ENCODE results near the gene STRN.

DNA sequence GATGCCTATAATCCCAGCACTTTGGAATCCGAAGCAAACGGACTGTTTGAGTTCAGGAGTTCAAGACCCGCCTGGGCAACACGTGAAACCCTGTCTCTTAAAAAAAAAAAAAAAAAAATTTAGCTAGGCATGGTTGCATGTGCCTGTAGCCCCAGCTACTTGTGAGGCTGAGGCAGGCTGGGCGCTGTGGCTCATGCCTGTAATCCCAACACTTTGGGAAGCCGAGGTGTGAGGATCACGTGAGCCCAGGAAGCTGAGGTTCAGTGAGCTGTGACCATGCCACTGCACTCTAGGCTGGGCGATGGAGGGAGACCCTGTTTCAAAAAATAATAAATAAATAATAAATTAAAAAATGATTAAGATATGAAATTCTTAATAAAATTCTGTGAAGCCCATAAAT is 9.0 kb upstream of the STRN start:
- TF ChIP-seq MYC (IDR thresholded peaks at IDR 0.05; ENCODE audit: low read depth, low read length) (no peak), MYC (CRISPR knock-in tag; IDR thresholded peaks at IDR 0.05; ENCODE audit: borderline replicate concordance, low read depth) (no peak), ZNF3 (CRISPR knock-in tag; IDR thresholded peaks at IDR 0.05) (no peak), KAT7 (CRISPR knock-in tag; IDR thresholded peaks at IDR 0.05; ENCODE audit: borderline replicate concordance) (no peak), ZSCAN29 (IDR thresholded peaks at IDR 0.05) (no peak)
- TF ChIP-seq, protein P1, sequence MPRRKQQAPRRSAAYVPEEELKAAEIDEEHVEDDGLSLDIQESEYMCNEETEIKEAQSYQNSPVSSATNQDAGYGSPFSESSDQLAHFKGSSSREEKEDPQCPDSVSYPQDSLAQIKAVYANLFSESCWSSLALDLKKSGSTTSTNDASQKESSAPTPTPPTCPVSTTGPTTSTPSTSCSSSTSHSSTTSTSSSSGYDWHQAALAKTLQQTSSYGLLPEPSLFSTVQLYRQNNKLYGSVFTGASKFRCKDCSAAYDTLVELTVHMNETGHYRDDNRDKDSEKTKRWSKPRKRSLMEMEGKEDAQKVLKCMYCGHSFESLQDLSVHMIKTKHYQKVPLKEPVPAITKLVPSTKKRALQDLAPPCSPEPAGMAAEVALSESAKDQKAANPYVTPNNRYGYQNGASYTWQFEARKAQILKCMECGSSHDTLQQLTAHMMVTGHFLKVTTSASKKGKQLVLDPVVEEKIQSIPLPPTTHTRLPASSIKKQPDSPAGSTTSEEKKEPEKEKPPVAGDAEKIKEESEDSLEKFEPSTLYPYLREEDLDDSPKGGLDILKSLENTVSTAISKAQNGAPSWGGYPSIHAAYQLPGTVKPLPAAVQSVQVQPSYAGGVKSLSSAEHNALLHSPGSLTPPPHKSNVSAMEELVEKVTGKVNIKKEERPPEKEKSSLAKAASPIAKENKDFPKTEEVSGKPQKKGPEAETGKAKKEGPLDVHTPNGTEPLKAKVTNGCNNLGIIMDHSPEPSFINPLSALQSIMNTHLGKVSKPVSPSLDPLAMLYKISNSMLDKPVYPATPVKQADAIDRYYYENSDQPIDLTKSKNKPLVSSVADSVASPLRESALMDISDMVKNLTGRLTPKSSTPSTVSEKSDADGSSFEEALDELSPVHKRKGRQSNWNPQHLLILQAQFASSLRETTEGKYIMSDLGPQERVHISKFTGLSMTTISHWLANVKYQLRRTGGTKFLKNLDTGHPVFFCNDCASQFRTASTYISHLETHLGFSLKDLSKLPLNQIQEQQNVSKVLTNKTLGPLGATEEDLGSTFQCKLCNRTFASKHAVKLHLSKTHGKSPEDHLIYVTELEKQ (CRISPR knock-in tag; IDR thresholded peaks at IDR 0.05): no peak
- TF ChIP-seq, protein P2, sequence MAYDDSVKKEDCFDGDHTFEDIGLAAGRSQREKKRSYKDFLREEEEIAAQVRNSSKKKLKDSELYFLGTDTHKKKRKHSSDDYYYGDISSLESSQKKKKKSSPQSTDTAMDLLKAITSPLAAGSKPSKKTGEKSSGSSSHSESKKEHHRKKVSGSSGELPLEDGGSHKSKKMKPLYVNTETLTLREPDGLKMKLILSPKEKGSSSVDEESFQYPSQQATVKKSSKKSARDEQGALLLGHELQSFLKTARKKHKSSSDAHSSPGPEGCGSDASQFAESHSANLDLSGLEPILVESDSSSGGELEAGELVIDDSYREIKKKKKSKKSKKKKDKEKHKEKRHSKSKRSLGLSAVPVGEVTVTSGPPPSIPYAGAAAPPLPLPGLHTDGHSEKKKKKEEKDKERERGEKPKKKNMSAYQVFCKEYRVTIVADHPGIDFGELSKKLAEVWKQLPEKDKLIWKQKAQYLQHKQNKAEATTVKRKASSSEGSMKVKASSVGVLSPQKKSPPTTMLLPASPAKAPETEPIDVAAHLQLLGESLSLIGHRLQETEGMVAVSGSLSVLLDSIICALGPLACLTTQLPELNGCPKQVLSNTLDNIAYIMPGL (CRISPR knock-in tag; IDR thresholded peaks at IDR 0.05): no peak

All from K562 (cell line).